Suprapubic skin (tissue), 4 donors: Measurements from ENCODE around the gene IL17RC. TPM values are rescaled to one million over a fixed set of nuclear protein-coding genes. Genes with fewer than 3 reads are reported as not detected.

Experiments
- DNase-seq, 2 donors: peaks; one replicate each; pipeline ENCODE4 v3.0.0-alpha.2; 2019; ENCODE audit warnings: low spot score in 2 of 2
- H3K27ac ChIP-seq: fragments of 200-600 bp; sonication (generic); one replicate; pipeline ENCODE4 v1.5.1; 2019
- H3K27me3 ChIP-seq: fragments of 200-600 bp; sonication (generic); one replicate; pipeline ENCODE4 v1.5.1; 2019
- H3K36me3 ChIP-seq: fragments of 200-600 bp; sonication (generic); one replicate; pipeline ENCODE4 v1.5.1; 2019
- H3K4me1 ChIP-seq: fragments of 200-600 bp; sonication (generic); one replicate; pipeline ENCODE4 v1.5.1; 2019
- H3K4me3 ChIP-seq: fragments of 200-600 bp; sonication (generic); one replicate; pipeline ENCODE4 v1.5.1; 2019; ENCODE audit warnings: mild to moderate bottlenecking
- H3K9me3 ChIP-seq: fragments of 200-600 bp; sonication (generic); one replicate; pipeline ENCODE4 v1.5.1; 2019
- EP300 ChIP-seq: sonication (generic); formaldehyde crosslinking; IDR thresholded peaks from one replicate; pipeline ENCODE4 v1.6.1; 2017; ENCODE audit warnings: antibody characterized with exemption
- POLR2A ChIP-seq, 2 donors: fragments of 450-650 bp; IDR thresholded peaks; one replicate each; pipeline ENCODE4 v1.6.1; 2017; ENCODE audit warnings: antibody characterized with exemption in 2 of 2, mild to moderate bottlenecking in 2 of 2, moderate library complexity in 2 of 2
- POLR2AphosphoS5 ChIP-seq, 3 donors: sonication (generic); formaldehyde crosslinking; IDR thresholded peaks; one replicate each; pipeline ENCODE4 v1.6.1; 2017; ENCODE audit warnings: antibody characterized with exemption in 3 of 3
- WGBS: methylation state at CpG from one replicate; pipeline ENCODE4 v1.1.5; 2018; 5-methylcytosine and 5-hydroxymethylcytosine counted together
- total RNA-seq, 4 donors: library from RNA; depleted of rRNA; stranded (reverse); fragments of >200 nt; gene quantifications; one replicate each; pipeline ENCODE4 v1.1.0, GENCODE V29; 2016
- TF ChIP-seq, protein P1 (sequence below), 2 donors: fragments of 200-600 bp in 1 of 2; fragments of 450-650 bp in 1 of 2; sonication (generic) in 1 of 2; IDR thresholded peaks; one replicate each; pipeline ENCODE4 v1.5.1; 2016 to 2019; ENCODE audit warnings: antibody characterized with exemption in 2 of 2, mild to moderate bottlenecking in 1 of 2, moderate library complexity in 1 of 2

Gene IL17RC
- total RNA-seq, 4 donors from 2014 or later = 92.5 to 185 (median 137) TPM

GRCh38 chr3:9955067-9955502 lies 38.2 kb downstream of the IL17RC start:
- Histone ChIP-seq H3K27ac (no peak overlapping the region), H3K27me3 (no peaks in the 10 kb centered on the region), H3K36me3 (no peaks in the 10 kb centered on the region), H3K4me3 (no peak overlapping the region), H3K9me3 (no peaks in the 10 kb centered on the region), H3K4me1 (peaks cover 17% of the 10 kb centered on the region)
- no peak for TF ChIP-seq POLR2A (IDR thresholded peaks at IDR 0.05)
- 41% methylated on average over 11 of the region's 12 CpGs for WGBS
- no peak for DNase-seq

DNA sequence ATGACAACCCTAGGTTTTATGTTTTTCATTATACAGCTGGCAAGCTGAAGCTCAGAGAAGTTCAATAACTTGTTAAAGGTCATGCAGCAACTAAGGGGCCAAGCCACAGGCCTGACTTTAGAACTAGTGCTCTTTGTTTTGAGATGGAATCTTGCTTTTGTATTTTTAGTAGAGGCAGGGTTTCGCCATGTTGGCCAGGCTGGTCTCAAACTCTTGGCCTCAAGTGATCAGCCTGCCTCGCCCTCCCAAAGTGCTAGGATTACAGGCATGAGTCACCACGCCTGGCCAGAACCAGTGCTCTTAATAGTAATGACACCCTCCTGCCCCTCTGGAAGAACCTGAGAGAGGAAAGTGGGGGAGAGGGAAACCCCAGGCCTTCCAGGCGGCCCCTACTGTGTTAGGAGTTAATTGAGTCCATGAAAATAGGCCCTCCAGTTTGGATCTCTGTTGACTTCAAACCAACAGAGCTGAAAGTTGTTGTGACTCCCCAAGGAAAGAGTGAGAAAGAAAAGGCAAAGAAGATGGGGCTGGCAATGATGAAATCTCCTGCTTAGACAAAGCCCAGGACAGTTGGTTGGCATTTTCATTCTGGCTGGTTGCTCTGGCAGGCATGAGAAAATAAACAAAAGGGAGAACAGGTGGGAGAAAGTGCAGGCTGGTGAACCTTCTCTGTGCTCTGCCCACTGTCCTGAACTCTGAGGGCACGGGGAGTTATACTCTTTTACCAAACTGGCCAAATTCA lies 38.9 kb downstream of the IL17RC start:
- no peak for DNase-seq

GRCh38 chr3:9957214-9957613 lies 40.3 kb downstream of the IL17RC start:
- H3K9me3 ChIP-seq = no peaks in the 10 kb centered on the region
- DNase-seq = no peak
- TF ChIP-seq POLR2AphosphoS5 (IDR thresholded peaks at IDR 0.05) (no peak), POLR2A (IDR thresholded peaks at IDR 0.05) (no peak), EP300 (no peak)
- TF ChIP-seq, protein P1, sequence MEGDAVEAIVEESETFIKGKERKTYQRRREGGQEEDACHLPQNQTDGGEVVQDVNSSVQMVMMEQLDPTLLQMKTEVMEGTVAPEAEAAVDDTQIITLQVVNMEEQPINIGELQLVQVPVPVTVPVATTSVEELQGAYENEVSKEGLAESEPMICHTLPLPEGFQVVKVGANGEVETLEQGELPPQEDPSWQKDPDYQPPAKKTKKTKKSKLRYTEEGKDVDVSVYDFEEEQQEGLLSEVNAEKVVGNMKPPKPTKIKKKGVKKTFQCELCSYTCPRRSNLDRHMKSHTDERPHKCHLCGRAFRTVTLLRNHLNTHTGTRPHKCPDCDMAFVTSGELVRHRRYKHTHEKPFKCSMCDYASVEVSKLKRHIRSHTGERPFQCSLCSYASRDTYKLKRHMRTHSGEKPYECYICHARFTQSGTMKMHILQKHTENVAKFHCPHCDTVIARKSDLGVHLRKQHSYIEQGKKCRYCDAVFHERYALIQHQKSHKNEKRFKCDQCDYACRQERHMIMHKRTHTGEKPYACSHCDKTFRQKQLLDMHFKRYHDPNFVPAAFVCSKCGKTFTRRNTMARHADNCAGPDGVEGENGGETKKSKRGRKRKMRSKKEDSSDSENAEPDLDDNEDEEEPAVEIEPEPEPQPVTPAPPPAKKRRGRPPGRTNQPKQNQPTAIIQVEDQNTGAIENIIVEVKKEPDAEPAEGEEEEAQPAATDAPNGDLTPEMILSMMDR (IDR thresholded peaks at IDR 0.05) = no peak
- no peaks in the 10 kb centered on the region for H3K27me3 ChIP-seq
- H3K4me1 ChIP-seq = peaks cover 4% of the 10 kb centered on the region
- WGBS = 47% methylated on average over 5 of the region's 5 CpGs
- H3K27ac ChIP-seq = no peak overlapping the region
- H3K36me3 ChIP-seq = peaks cover 5% of the 10 kb centered on the region
- H3K4me3 ChIP-seq = no peak overlapping the region

More for the DNA sequence above, 38.9 kb downstream of the IL17RC start:
- Histone ChIP-seq H3K27ac (no peak overlapping the region), H3K9me3 (no peaks in the 10 kb centered on the region), H3K4me3 (no peak overlapping the region), H3K4me1 (peaks cover 17% of the 10 kb centered on the region), H3K36me3 (no peaks in the 10 kb centered on the region), H3K27me3 (no peaks in the 10 kb centered on the region)
- TF ChIP-seq, protein P1 (IDR thresholded peaks at IDR 0.05) = no peak
- TF ChIP-seq POLR2A (IDR thresholded peaks at IDR 0.05) (no peak), EP300 (no peak), POLR2AphosphoS5 (IDR thresholded peaks at IDR 0.05) (no peak)
- WGBS = 69% methylated on average over 5 of the region's 5 CpGs

DNA sequence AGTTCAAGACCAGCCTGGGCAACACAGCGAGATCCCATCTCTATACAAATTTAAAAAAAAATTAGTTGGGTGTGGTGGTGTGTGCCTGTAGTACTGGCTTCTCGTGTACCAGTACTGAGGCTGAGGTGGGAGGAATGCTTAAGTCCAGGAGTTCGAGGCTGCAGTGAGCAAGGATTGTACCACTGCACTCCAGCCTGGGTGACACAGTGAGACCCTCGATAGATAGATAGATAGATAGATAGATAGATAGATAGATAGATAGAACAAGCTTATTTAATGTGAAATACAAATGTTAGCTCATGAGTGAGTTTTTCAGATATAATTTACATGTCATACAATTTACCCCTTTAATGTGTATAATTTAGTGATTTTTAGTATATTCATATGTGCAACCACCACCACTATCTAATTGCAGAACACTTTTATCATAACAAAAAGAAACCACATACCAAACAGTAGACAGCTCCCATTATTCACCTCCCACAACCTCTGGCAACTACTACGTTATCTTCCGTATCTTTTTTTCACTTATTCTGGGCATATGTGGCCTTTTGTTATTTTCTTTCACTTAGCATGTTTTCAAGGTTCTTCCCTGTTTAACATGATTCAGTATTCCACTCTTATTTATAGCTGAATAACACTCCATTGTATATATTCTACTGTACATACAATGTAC lies 48.4 kb downstream of the IL17RC start:
- TF ChIP-seq, protein P1 (IDR thresholded peaks at IDR 0.05) = no peak
- H3K36me3 ChIP-seq = peaks cover 74% of the 10 kb centered on the region
- WGBS = 91% methylated on average over 6 of the region's 6 CpGs

GRCh38 chr3:9966841-9967240 lies 49.9 kb downstream of the IL17RC start:
- Histone ChIP-seq H3K4me1 (no peaks in the 10 kb centered on the region), H3K27me3 (no peaks in the 10 kb centered on the region), H3K27ac (no peak overlapping the region), H3K36me3 (peaks cover 88% of the 10 kb centered on the region), H3K4me3 (no peak overlapping the region), H3K9me3 (no peaks in the 10 kb centered on the region)
- no peak for DNase-seq
- WGBS = 97% methylated on average over 2 of the region's 2 CpGs
- TF ChIP-seq POLR2AphosphoS5 (IDR thresholded peaks at IDR 0.05) = no peak
- TF ChIP-seq, protein P1 (IDR thresholded peaks at IDR 0.05) = no peak
- TF ChIP-seq EP300 = no peak

More for the DNA sequence above, 48.4 kb downstream of the IL17RC start:
- H3K9me3 ChIP-seq = no peaks in the 10 kb centered on the region
- no peaks in the 10 kb centered on the region for H3K4me1 ChIP-seq
- no peak overlapping the region for H3K27ac ChIP-seq
- DNase-seq = no peak
- no peak overlapping the region for H3K4me3 ChIP-seq
- H3K27me3 ChIP-seq = no peaks in the 10 kb centered on the region
